ENCODE measurements around the gene MED27. TPM values are rescaled to one million over a fixed set of nuclear protein-coding genes. Genes with fewer than 3 reads are reported as not detected.
"Not testable (repeated sequence)": the region's sequence is repeated elsewhere in the genome, so short reads cannot be mapped to it uniquely, and the experiment has no call there.

The MED27 gene
- total RNA-seq, 1 experiment from 2014 or later = 33.1 TPM

DNA sequence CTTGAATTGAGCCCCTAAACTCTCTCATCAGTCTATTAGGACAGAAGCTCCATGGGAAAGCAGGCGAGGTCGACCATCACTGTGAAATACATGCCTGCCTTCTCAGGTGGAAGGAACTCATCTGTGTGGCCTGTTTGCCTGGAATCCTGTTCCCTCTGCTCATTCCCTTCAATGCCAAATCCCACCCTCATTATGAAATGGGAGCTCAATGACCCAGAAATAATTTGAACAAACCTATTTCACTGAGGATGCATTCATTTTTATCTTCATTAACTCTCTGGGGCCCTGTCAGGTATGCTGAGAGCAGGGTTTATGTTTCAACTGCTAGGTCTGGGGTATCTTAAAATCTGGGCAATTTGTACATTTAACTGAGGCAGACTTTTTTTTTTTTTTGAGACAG is 142.2 kb downstream of the MED27 start:
- no peak overlapping the region for H3K27ac ChIP-seq
- H3K4me1 ChIP-seq (replicated peaks) = no peaks in the 10 kb centered on the region
- H3K9me3 ChIP-seq (replicated peaks) = no peaks in the 10 kb centered on the region
- no peak overlapping the region for H3K4me3 ChIP-seq
- no peaks in the 10 kb centered on the region for H3K27me3 ChIP-seq (replicated peaks)
- DNase-seq (ENCODE audit: low read depth in 1 of 2, low spot score in 2 of 2) = no peak
- H3K36me3 ChIP-seq = peaks cover 6% of the 10 kb centered on the region

DNA sequence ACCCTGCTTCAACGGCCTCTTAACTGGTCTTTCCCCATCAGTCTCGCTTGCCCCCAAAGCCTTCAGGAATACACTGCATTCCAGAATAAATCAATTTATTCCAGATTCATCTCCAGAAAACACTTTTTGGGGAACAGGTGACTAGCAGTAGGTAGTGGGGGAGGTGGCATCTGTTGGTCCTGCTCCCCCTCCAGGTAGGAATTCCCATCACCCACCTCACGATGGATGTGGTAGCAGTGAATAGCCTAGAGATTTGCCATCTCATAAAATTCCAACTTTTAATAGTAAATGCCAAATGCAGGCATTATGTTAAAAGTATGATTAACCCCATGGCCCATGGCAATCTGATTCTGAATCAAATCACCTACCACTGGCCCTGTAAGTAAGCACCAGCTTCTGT is 142.7 kb downstream of the MED27 start:
- H3K27ac ChIP-seq = no peak overlapping the region
- H3K36me3 ChIP-seq = peaks cover 6% of the 10 kb centered on the region
- H3K4me1 ChIP-seq (replicated peaks) = no peaks in the 10 kb centered on the region
- H3K9me3 ChIP-seq (replicated peaks) = no peaks in the 10 kb centered on the region
- H3K4me3 ChIP-seq = no peak overlapping the region
- no peaks in the 10 kb centered on the region for H3K27me3 ChIP-seq (replicated peaks)
- no peak for DNase-seq (ENCODE audit: low read depth in 1 of 2, low spot score in 2 of 2)

DNA sequence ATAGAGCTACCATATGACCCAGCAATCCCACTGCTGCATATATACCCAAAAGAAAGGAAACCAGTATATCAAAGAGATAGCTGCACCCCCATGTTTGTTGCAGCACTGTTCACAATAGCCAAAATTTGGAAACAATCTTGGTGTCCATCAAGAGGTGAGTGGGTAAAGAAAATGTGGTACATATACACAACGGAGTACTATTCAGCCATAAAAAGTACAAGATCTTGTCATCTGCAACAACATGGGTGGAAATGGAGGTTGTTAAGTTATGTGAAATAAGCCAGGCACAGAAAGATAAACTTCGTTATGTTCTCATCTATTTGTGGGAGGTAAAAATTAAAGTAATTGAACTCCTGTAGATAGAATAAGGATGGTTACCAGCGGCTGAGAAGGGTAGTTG is 145.0 kb downstream of the MED27 start:
- Histone ChIP-seq H3K27me3 (replicated peaks) (no peaks in the 10 kb centered on the region), H3K4me1 (replicated peaks) (no peaks in the 10 kb centered on the region)

DNA sequence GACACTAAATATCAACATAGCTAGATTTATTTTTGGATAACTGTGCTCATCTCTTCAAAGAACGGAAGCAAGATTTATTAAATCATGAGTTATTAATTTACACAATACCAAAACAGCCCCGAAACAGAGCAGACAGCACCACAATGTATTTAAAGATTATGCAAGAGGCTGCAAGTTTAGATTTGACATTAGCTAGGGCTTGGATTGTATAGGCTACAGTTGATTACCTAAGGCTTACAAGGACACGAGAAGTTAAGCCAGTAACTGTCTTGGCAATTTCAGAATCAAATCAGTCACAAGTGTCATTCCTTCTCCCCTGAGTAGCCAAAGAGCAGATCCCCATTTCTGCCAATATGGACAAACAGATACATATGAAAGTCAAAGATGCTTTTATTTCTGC is 152.6 kb downstream of the MED27 start:
- Histone ChIP-seq H3K36me3 (no peaks in the 10 kb centered on the region), H3K27ac (no peak overlapping the region), H3K4me3 (no peak overlapping the region), H3K9me3 (replicated peaks) (no peaks in the 10 kb centered on the region), H3K27me3 (replicated peaks) (no peaks in the 10 kb centered on the region), H3K4me1 (replicated peaks) (no peaks in the 10 kb centered on the region)
- no peak for DNase-seq (ENCODE audit: low read depth in 1 of 2, low spot score in 2 of 2)

More for the DNA sequence above, 145.0 kb downstream of the MED27 start:
- Histone ChIP-seq H3K4me3 (no peak overlapping the region), H3K36me3 (peaks cover 6% of the 10 kb centered on the region), H3K27ac (no peak overlapping the region), H3K9me3 (replicated peaks) (no peaks in the 10 kb centered on the region)
- no peak for DNase-seq (ENCODE audit: low read depth in 1 of 2, low spot score in 2 of 2)

DNA sequence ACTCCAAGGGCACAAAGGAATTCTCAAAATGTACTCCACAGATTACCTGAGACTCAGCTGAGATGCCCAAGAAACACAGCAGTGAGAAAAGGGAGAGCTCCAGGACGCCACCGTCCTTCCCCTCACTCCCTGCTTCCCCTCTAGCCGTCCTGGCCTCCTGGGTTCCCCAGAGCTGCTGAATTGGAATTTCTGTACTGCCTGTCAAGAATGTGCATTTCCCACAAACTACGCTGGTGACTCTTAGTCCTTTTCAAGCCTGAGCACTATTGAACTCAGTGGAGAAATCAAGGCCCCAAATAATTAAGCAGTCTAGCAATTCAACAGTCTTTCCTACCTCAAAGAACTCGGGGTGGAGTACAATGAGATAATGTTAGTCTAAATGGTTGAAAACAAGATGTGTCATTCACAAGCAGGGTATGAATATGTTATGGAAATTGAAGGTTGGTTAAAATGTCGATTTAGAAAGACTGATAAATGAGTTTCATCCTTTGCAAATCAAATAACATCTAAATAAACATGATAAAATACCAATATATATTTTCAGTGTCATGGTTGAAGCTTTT is 153.2 kb downstream of the MED27 start:
- H3K9me3 ChIP-seq (replicated peaks) = no peaks in the 10 kb centered on the region
- DNase-seq (ENCODE audit: low read depth in 1 of 2, low spot score in 2 of 2) = no peak
- no peak overlapping the region for H3K27ac ChIP-seq
- H3K4me1 ChIP-seq (replicated peaks) = no peaks in the 10 kb centered on the region
- H3K36me3 ChIP-seq = no peaks in the 10 kb centered on the region
- no peaks in the 10 kb centered on the region for H3K27me3 ChIP-seq (replicated peaks)
- H3K4me3 ChIP-seq = no peak overlapping the region

DNA sequence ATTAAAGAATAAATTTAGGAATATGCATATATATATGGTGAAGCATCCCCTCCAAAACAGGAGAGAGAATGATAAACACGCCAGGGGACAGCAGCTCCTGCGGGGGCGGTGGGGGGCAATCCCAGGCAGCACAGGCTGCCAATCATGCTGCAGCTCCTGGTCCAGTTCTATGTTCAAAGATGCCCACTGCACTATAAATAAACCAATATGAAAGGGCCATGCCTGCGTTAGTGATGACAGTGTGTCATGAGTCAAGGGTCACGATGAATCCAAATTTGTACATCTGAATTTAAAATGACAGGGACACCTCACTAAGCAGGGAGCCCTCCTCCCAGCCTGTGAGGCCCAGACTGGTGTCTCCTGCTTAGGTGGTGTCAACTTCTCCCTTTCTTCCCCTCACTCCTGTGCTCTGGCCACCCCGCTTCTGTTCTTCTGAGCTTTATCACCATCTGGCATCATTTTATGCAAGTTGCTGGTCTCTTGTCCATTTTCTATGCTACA is 153.9 kb downstream of the MED27 start:
- no peaks in the 10 kb centered on the region for H3K4me1 ChIP-seq (replicated peaks)
- no peaks in the 10 kb centered on the region for H3K27me3 ChIP-seq (replicated peaks)
- H3K36me3 ChIP-seq = no peaks in the 10 kb centered on the region
- H3K27ac ChIP-seq = no peak overlapping the region
- no peak overlapping the region for H3K4me3 ChIP-seq
- no peaks in the 10 kb centered on the region for H3K9me3 ChIP-seq (replicated peaks)
- no peak for DNase-seq (ENCODE audit: low read depth in 1 of 2, low spot score in 2 of 2)

DNA sequence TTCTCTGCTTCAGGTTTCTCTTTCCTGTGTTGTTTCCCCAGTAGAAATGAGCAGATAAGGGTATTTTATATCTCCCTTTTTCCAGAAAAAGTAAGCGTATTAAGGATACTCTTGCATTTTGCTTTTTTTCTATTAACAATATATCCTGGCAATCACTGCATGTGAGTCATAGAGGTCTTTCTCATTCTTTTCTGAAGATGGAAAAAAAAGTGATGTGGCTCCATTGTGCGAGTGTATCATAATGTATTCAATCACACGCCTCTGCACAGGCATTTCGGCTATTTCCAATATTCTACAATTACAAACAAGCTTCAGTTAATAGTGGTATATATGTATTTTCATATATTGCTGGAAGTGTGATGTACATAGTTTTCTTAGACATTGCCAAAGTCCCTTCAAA is 155.9 kb downstream of the MED27 start:
- DNase-seq (ENCODE audit: low read depth in 1 of 2, low spot score in 2 of 2) = no peak
- no peak overlapping the region for H3K4me3 ChIP-seq

DNA sequence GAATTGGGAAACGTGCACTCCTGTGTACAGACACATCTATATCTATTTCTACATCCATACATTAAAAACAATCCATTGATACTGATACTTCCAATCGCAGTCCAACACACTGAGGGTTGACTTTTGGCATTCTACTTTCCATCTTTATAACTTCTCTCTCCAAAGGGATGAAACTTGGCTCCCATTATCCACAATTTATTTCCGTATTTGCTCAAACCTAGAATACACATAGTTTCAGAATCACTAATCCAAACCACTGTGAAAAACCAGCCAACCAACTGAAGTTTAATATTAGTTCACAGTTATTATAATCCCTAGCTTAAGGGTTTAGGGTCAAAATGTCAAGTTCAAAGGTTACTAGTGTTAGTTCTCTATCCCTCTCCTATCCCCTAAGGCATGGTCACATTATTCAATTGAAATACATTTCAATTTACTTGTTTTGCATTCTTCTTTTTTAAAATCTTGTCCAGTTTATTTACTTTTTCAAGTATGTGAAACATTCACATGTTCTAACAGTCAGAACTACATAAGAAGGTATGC is 156.5 kb downstream of the MED27 start:
- no peaks in the 10 kb centered on the region for H3K27me3 ChIP-seq (replicated peaks)
- H3K9me3 ChIP-seq (replicated peaks) = no peaks in the 10 kb centered on the region
- H3K27ac ChIP-seq = no peak overlapping the region
- DNase-seq (ENCODE audit: low read depth in 1 of 2, low spot score in 2 of 2) = no peak
- no peak overlapping the region for H3K4me3 ChIP-seq
- H3K36me3 ChIP-seq = no peaks in the 10 kb centered on the region
- no peaks in the 10 kb centered on the region for H3K4me1 ChIP-seq (replicated peaks)

More for the DNA sequence above, 155.9 kb downstream of the MED27 start:
- H3K4me1 ChIP-seq (replicated peaks) = no peaks in the 10 kb centered on the region
- H3K27me3 ChIP-seq (replicated peaks) = no peaks in the 10 kb centered on the region
- no peaks in the 10 kb centered on the region for H3K9me3 ChIP-seq (replicated peaks)
- no peaks in the 10 kb centered on the region for H3K36me3 ChIP-seq
- no peak overlapping the region for H3K27ac ChIP-seq

DNA sequence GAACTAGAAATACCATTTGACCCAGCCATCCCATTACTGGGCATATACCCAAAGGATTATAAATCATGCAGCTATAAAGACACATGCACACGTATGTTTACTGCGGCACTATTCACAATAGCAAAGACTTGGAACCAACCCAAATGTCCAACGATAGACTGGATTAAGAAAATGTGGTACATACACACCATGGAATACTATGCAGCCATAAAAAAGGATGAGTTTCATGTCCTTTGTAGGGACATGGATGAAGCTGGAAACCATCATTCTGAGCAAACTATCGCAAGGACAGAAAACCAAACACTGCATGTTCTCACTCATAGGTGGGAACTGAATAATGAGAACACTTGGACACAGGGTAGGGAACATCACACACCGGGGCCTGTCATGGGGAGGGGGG is 158.0 kb downstream of the MED27 start:
- not testable (repeated sequence) for H3K4me1 ChIP-seq (replicated peaks); DNase-seq (ENCODE audit: low read depth in 1 of 2, low spot score in 2 of 2)

DNA sequence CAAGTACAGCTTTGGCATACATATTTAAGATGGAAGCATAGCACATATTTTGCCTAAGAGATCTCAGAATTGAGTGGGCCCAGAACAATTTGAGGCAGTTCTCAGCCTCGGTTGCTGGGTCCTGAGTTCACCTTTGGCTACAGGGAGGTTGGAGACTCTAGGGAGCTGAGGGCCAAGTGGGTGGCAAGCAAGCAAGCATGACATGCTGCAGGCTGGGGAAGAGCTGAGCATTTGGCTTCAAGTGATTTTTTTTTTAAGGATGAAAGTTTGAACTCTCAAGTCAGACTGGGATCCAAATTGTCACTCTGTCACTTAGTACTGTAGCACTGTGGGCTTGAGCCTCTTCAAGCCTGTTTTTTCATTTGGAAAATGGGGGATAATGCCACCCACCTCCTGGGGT is 160.5 kb downstream of the MED27 start:
- Histone ChIP-seq H3K27ac (no peak overlapping the region), H3K4me3 (no peak overlapping the region), H3K9me3 (replicated peaks) (no peaks in the 10 kb centered on the region), H3K27me3 (replicated peaks) (no peaks in the 10 kb centered on the region), H3K4me1 (replicated peaks) (no peaks in the 10 kb centered on the region; the same call in 1 of the 2 replicates), H3K36me3 (no peaks in the 10 kb centered on the region)
- no peak for DNase-seq (ENCODE audit: low read depth in 1 of 2, low spot score in 2 of 2)

More for the DNA sequence above, 158.0 kb downstream of the MED27 start:
- not testable (repeated sequence) for H3K9me3 ChIP-seq (replicated peaks); H3K27ac ChIP-seq; H3K4me3 ChIP-seq; H3K36me3 ChIP-seq; H3K27me3 ChIP-seq (replicated peaks)

DNA sequence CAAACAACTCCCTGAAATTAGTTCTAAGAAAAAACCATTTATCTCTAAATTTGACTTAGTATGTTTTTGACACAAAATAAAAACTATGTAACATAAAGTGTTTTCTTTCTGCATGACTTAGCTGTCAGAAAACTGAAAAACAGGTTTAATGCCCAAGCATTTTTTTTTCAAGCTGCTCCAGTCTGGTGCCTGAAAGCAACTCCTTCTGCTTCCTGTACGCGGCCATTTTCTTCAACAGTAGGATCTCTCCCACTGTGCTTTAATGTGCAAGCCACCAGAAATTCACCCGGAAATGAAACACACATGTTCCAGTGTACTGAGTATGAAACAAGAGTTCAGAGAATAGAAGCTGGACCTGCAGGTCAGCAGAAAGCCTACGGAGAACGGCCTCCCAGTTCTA is 161.2 kb downstream of the MED27 start:
- no peaks in the 10 kb centered on the region for H3K36me3 ChIP-seq
- no peak overlapping the region for H3K4me3 ChIP-seq
- no peak for DNase-seq (ENCODE audit: low read depth in 1 of 2, low spot score in 2 of 2)

DNA sequence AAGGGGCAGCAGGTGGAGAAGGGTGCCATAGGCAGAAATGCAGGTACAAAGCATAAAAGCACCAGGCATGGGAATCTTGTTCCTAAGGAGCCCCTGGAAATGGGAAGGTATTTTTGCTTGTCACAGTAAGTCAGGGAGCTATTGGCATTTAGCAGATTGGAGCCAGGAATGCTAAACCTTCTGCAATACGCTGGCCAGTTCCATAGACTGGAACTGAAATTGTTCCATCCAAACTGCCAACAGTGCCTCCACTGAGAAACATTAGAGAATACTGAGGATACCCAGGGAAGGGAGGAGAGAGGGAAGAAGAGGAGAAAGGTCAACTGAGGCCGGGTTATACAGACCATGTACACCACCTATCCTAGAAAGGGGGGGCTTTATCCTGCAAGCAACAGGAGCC is 162.7 kb downstream of the MED27 start:
- no peak for DNase-seq (ENCODE audit: low read depth in 1 of 2, low spot score in 2 of 2)
- Histone ChIP-seq H3K27me3 (replicated peaks) (no peaks in the 10 kb centered on the region), H3K9me3 (replicated peaks) (no peaks in the 10 kb centered on the region), H3K4me3 (no peak overlapping the region), H3K36me3 (no peaks in the 10 kb centered on the region), H3K4me1 (replicated peaks) (no peaks in the 10 kb centered on the region; the same call in 1 of the 2 replicates), H3K27ac (no peak overlapping the region)

More for the DNA sequence above, 161.2 kb downstream of the MED27 start:
- Histone ChIP-seq H3K27me3 (replicated peaks) (no peaks in the 10 kb centered on the region), H3K9me3 (replicated peaks) (no peaks in the 10 kb centered on the region), H3K4me1 (replicated peaks) (no peaks in the 10 kb centered on the region; the same call in 1 of the 2 replicates), H3K27ac (no peak overlapping the region)

DNA sequence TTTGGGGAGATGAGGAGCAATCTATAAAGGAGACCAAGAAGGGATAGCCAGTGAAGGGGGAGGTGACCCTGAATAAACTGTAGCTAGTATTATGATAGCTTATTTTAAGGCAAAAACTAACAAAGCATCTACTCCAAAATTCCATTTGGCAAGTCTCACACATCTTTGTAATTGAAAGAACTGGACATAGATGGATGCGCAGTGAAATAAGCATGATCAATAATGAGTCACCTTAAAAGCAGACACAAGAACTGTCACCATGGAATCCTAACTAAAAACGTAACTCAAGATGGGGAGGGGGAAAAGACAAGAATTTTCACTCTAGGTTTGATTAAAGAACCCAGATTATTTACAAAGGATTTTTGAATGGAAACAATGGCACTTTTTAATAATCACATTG is 164.5 kb downstream of the MED27 start:
- no peak for DNase-seq (ENCODE audit: low read depth in 1 of 2, low spot score in 2 of 2)
- H3K4me3 ChIP-seq = no peak overlapping the region
- no peaks in the 10 kb centered on the region; the same call in 1 of the 2 replicates for H3K4me1 ChIP-seq (replicated peaks)
- no peaks in the 10 kb centered on the region for H3K27me3 ChIP-seq (replicated peaks)
- no peak overlapping the region for H3K27ac ChIP-seq
- H3K36me3 ChIP-seq = no peaks in the 10 kb centered on the region
- no peaks in the 10 kb centered on the region for H3K9me3 ChIP-seq (replicated peaks)

DNA sequence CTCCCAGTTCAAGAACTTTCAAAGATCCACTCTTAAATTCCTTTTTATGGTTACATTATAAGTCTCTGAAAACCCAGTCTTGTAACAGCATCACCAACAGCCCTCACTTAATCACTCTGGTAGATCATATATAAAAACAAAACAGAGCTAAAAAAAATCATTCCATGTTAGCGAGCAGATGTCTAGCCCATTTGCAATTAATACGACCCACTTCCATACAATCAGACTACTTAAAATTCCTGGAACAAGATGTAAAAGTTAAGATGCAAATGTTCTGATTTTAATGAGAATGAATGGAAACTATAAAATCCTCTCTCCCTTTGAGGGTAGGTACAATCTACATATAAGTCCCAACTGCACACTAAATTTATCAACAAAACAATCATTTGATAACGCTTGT is 167.0 kb downstream of the MED27 start:
- H3K4me3 ChIP-seq = no peak overlapping the region
- no peak overlapping the region for H3K27ac ChIP-seq
- no peaks in the 10 kb centered on the region for H3K27me3 ChIP-seq (replicated peaks)
- no peak for DNase-seq (ENCODE audit: low read depth in 1 of 2, low spot score in 2 of 2)
- H3K36me3 ChIP-seq = no peaks in the 10 kb centered on the region
- H3K4me1 ChIP-seq (replicated peaks) = no peaks in the 10 kb centered on the region; the same call in 1 of the 2 replicates
- no peaks in the 10 kb centered on the region for H3K9me3 ChIP-seq (replicated peaks)

DNA sequence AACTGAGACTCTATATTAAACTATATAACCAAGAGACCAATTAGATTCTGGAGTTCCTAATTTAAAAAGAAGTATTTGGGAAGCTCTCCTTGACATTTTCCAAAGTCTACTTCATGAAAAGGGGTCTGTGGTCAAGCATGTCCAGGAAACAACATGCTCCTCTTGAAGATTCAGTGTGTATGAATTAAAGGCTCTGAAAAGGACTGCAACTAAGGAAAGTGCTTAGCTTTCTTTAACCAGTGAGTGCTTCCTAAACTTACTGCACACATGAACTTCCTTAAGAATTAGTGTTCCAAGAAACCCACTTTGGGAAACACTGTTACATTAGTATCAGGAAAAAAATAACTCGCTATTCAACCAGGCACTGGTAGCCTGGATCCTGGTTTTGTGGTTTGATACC is 167.6 kb downstream of the MED27 start:
- H3K36me3 ChIP-seq = no peaks in the 10 kb centered on the region
- no peak for DNase-seq (ENCODE audit: low read depth in 1 of 2, low spot score in 2 of 2)
- no peaks in the 10 kb centered on the region for H3K9me3 ChIP-seq (replicated peaks)
- no peaks in the 10 kb centered on the region; the same call in 1 of the 2 replicates for H3K4me1 ChIP-seq (replicated peaks)
- H3K4me3 ChIP-seq = no peak overlapping the region
- H3K27me3 ChIP-seq (replicated peaks) = no peaks in the 10 kb centered on the region
- H3K27ac ChIP-seq = no peak overlapping the region

Measured in SJSA1 (cell line).